GM18907 (cell line): ENCODE data around the gene SLC43A2.
"Not testable (repeated sequence)": the region's sequence is repeated elsewhere in the genome, so short reads cannot be mapped to it uniquely, and the experiment has no call there.

Experiments used
- ATAC-seq: cut with Tn5 transposase; IDR thresholded peaks from one replicate; pipeline ENCODE4 v1.9.1; 2021; ENCODE audit warnings: mild to moderate bottlenecking, moderate library complexity; ENCODE audit not compliant: unreplicated experiment

SLC43A2 gene

DNA sequence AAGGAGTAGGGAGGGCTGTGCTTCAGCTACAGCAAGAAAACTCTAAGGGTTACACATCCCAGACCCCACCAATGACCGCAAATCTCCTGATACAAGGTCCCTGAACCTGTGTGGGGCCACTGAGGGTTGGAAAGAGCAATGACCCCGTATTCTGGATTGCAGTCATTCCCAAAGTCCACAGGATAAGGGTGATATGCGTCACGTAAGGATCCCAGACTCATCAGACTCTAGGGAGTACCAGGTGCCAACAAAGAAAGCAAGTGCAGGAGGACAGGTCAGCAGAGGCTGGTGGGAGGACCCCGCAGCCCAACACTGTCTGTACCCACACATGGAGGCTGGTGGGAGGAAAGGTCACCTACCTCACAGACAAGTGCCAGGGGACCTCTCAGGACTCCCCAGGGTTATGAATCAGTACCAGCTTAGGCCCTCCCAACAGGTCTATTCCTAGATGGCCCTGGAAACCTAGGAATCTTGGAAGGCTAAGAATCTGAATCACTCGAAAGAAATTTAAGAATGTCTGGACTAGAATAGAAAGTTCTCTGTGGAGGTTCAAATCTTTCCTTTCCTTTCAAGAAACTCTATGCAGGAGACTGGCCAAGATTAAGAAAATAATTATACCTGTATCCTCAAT lies 82.2 kb downstream of the SLC43A2 start:
- ATAC-seq, result no peak

DNA sequence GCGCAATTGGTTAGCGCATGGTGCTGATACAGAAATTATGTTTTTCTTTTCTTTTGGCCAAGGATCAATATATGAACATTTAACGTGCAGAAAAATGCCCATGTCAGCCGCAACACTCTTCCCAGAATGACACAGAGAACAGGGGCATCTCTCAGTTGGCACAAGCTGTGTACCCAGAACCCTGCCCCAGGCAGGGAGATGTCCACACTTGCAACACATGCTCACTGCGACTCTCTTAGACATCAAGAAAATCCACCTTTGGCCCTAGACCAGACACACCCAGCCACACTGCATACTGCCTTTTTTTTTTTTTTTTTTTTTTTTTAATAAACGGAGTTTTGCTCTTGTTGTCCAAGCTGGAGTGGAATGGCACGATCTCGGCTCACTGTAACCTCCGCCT lies 83.0 kb downstream of the SLC43A2 start:
- ATAC-seq, result no peak

- ATAC-seq, result no peak
Measured at GRCh38 chr17:1542316-1542715, 86.3 kb downstream of the SLC43A2 start.

DNA sequence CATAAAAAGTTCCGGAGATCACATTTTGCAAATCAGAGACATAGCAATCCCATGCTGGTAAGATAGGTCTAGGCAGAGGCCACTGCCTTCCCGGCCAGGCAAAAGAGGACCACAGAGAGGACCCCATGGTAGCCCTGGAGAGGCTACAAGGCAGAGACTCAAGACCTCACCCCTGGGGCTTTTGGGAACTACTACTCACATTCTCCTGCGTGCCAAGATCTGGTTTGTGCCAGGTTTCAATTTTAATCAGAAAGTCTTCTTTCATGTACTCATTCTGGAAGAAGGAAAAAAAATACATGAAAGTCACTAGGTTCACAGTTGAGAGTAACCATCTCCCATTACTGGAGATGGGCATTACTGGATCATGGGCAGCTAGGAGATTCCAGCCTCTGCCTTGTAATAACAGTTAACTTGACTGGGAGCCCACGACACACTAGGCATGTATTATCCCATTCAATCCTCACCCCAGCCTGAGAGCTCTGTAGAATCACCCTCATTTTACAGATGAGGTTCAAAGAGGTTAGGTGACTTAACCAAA lies 87.2 kb downstream of the SLC43A2 start:
- no peak for ATAC-seq

- ATAC-seq, result no peak
Measured at GRCh38 chr17:1539811-1540210, 88.8 kb downstream of the SLC43A2 start.

DNA sequence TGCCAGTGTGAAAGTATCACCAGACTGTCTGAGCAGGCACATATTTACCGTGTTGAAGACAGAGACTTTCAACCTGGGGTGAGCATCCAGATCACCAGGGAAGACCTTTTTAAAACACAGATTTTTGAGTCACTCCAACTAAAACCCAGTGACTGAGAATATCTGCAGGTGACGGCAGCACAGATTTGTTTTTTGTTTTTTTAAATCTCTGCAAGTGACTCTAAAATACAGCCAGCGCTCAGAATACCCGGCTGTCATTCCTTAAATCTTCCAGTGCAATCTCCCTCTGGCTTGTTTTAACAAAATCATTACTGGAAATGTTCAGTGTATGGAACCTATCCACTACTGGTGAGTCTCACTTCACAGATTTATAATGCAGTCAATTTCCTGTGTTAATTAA lies 92.9 kb downstream of the SLC43A2 start:
- ATAC-seq, result no peak

DNA sequence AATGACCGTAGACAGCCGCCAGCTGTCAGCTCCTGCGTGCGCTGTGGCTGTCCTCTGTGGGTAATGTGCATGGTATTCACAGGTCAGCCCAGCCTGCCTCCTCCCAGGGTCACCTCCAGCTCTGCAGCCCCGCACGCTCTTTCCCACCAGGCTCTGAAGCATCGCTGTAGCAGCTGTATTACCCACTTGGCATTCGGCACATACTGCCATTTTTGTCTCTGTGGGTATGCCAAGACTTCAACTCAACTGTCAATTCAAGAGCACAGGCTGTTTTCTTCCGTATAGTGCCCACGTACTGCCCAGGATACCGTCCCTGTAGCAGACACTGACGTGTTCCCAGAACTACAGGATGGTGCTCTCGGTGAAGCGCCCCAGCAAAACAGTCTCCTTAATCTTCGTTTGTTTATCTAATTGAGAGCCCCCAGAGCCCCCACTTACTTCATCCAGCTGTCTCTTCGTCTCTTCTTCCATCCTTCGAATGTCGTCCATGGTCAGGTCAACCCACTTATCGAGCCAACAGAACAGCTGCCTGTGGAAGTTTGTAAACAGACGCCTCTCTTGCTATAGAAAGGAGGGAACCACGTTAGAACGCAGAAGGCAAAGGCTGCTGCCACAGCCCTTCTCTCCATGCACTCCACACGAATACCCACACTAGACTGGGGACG lies 94.8 kb downstream of the SLC43A2 start:
- ATAC-seq, result no peak

DNA sequence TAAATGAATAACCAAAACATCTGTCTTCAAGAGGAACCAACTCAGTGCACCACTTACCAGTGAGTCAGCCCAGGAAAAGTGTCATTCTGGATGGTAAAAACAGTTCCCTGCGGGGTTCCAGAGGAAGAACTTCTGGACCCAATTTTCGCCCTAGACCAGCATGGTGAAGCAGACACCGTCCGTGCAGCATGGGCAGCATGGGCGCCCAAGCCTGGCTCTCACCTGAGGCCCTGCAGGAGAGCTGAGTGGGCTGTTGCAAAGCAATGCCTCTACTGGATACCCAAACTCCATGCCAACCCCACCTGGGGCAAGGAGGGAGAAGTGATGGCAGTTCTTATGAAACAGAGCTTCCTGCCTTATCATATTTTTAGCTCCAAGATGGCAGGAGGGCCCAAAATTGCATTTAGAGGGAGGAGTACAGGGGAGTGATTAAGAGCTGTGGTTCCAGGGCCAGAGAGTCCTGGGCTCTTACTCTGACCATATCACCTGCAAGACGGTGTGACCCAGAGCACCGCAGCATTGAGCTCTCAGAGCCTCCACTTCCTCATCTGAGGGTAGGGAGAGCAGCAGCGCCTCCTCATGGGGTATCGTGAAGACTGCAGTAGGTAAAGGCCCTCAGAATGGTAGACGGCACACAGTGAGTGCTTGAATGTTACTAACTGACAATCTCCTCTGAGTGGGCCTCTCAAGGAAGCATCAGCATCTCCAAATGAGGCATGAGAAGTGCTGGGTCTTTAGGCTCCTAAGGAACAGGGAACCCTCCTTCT lies 95.6 kb downstream of the SLC43A2 start:
- no peak for ATAC-seq

DNA sequence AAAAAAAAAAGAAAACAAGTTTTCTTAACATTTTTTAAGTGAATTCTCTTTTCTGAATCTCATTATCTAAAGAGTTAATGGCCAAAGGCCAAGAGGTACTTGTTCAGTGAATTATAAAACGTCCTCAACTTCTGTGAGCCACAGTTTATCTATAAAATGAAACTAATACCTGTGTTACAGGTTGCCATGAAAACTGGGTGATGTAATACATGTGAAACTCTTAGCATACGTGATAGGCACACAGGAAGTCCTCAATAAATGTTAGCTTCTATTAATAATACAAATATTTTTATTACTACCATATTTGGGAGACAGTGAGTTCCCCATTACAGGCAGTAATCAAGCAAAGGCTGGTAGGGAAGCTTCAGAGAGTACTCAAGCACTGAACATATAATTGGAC lies 98.8 kb downstream of the SLC43A2 start:
- ATAC-seq, result no peak

- not testable (repeated sequence) for ATAC-seq
Measured at GRCh38 chr17:1526876-1527275, 101.8 kb downstream of the SLC43A2 start.

DNA sequence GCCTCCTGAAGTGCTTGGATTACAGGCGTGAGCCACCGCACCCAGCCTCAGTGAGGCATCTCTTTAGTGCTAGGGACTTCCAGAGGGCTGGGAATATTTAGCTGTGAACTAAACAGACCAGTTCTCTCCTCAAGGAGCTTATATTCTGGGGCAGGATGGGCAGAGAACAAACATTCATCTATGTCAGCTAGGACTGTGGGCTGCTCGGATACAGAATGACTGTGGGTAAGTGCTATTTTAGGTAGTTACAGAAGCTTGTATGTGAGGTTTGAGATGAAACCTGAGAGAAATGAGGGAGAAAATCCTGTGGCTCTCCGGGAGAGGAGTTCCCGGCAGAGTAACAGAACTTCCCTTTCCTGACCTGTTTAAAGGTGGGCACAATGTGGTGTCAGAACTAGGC lies 106.0 kb downstream of the SLC43A2 start:
- ATAC-seq, result no peak

DNA sequence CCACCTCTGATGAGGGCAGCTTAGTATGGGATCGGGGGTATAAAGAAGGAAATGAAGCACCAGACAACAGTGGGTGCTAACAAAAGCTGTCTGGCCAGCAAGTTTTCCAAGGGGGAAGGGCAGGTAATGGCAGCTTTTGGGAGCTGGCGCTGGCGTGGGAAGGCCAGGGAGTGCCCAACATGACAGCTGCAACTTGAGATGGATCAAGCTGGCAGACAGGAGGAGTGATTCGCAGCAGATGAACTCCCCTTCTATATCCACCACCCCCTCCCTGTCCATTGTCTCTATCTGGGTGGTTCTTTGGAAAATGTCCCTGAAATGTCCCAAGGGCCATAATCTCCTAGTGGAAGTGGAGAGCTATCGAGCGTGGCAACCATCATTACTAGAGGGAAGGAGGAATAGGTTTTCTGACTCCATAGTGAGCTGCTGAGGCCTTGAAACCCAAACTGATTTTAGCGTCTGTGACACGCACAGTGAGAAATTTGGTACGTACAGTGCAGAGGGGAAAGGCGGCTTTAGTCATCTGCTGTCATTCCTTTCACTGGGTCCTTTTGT lies 107.5 kb downstream of the SLC43A2 start:
- ATAC-seq, result no peak

- ATAC-seq, result no peak
Measured at GRCh38 chr17:1519678-1520077, 109.0 kb downstream of the SLC43A2 start.
